K562 (cell line): ENCODE data around the gene CBFA2T2. TPM values are rescaled to one million over a fixed set of nuclear protein-coding genes. Genes with fewer than 3 reads are reported as not detected.

Experiments
- ATAC-seq: fragments of 200-7000 bp; cut with Tn5 transposase; 3 replicates; pipeline ENCODE4 v1.9.1; 2020; ENCODE audit warnings: moderate library complexity
- BruUV-seq: library from RNA; stranded (reverse); fragments of 400-500 nt; replicated peaks from 2 replicates; lab custom pipeline; 2021; lab: Mats Ljungman, UMichigan
- CTCF ChIA-PET: fragments of 300-600 bp; formaldehyde crosslinking; extraction: SDS; loops from one replicate; lab custom pipeline; 2021; ENCODE audit warnings: low intra/inter-chr PET ratio; lab: Yijun Ruan, JAX
- POLR2A ChIA-PET: fragments of 300-600, 350-650 bp; sonication (Branson Sonifier 250); formaldehyde crosslinking; extraction: SDS; loops from one replicate; lab custom pipeline; 2021; ENCODE audit warnings: antibody characterized with exemption, inconsistent platforms; lab: Yijun Ruan, JAX
- DNase-seq, 4 experiments: peaks; one replicate each; pipeline versions ENCODE4 v3.0.0 to v3.0.0-alpha.2; 2011 to 2018; ENCODE audit warnings: low spot score in 3 of 4, mixed read lengths in 3 of 4; ENCODE audit errors: extremely low read depth in 1 of 4
- FAIRE-seq: peaks from 2 replicates; lab custom pipeline; 2011; peaks lifted over from hg19 to GRCh38; lab: Jason Lieb, UNC
- H2AFZ ChIP-seq: 2 replicates; pipeline ENCODE4 v1.6.0; 2011; ENCODE audit warnings: low read depth, low read length, control low read depth, inconsistent platforms
- H3K27ac ChIP-seq: fragments of 200-600 bp; 3 replicates; pipeline ENCODE4 v1.8.0; 2011; ENCODE audit warnings: low read depth, mild to moderate bottlenecking, control low read depth, inconsistent platforms, low read length, moderate library complexity, mixed read lengths; ENCODE audit errors: extremely low read depth
- H3K27me3 ChIP-seq, 2 experiments: fragments of 300-600 bp in 1 of 2; 2 replicates in 1 of 2; 3 replicates in 1 of 2; pipeline versions ENCODE4 v1.6.0 to v1.8.0; 2011; ENCODE audit warnings: inconsistent platforms in 2 of 2, low read length in 2 of 2, mild to moderate bottlenecking in 1 of 2, mixed read lengths in 1 of 2, moderate library complexity in 1 of 2; ENCODE audit not compliant: control insufficient read depth in 2 of 2, insufficient read depth in 2 of 2
- H3K36me3 ChIP-seq: fragments of 300-600 bp; 3 replicates; pipeline ENCODE4 v1.8.0; 2011; ENCODE audit warnings: mild to moderate bottlenecking, low read length, inconsistent platforms; ENCODE audit not compliant: control insufficient read depth, insufficient read depth
- H3K4me1 ChIP-seq, 2 experiments: fragments of 200-600 bp in 1 of 2; replicated peaks in 1 of 2; 2 replicates in 1 of 2; 3 replicates in 1 of 2; pipeline versions ENCODE4 v1.5.1 to v1.8.0; 2011; ENCODE audit warnings: inconsistent platforms in 2 of 2, low read length in 2 of 2, mild to moderate bottlenecking in 1 of 2, mixed read lengths in 1 of 2, moderate library complexity in 1 of 2; ENCODE audit not compliant: control insufficient read depth in 2 of 2, insufficient read depth in 2 of 2
- H3K4me2 ChIP-seq: 2 replicates; pipeline ENCODE4 v1.6.1; 2011; ENCODE audit warnings: low read length, control low read depth, inconsistent platforms, mixed read lengths; ENCODE audit not compliant: insufficient read depth
- H3K4me3 ChIP-seq: fragments of 200-600 bp; sonication (generic), shearing (Covaris generic); 2 replicates; pipeline ENCODE4 v1.5.1; 2016; ENCODE audit warnings: control low read depth, inconsistent platforms
- H3K79me2 ChIP-seq: fragments of 200-600 bp; 3 replicates; pipeline ENCODE4 v1.8.0; 2011; ENCODE audit warnings: low read length, inconsistent platforms; ENCODE audit not compliant: control insufficient read depth, insufficient read depth
- H3K9ac ChIP-seq, 2 experiments: 2 replicates each; pipeline versions ENCODE4 v1.6.0 to v1.6.1; 2011; ENCODE audit warnings: low read depth in 2 of 2, low read length in 2 of 2, control low read depth in 1 of 2, inconsistent platforms in 1 of 2, mild to moderate bottlenecking in 1 of 2, mixed read lengths in 1 of 2; ENCODE audit not compliant: insufficient read depth in 1 of 2
- H3K9me1 ChIP-seq: one replicate; pipeline ENCODE4 v1.6.0; 2011; ENCODE audit warnings: inconsistent platforms, mild to moderate bottlenecking, low read length, moderate library complexity; ENCODE audit not compliant: control insufficient read depth, insufficient read depth
- H3K9me3 ChIP-seq: replicated peaks from 2 replicates; pipeline ENCODE4 v1.5.1; 2011; ENCODE audit warnings: low read depth, low read length, inconsistent platforms; ENCODE audit not compliant: control insufficient read depth, insufficient read depth
- H4K20me1 ChIP-seq: replicated peaks from 2 replicates; pipeline ENCODE4 v1.6.1; 2011; ENCODE audit warnings: low read length, inconsistent platforms, mixed read lengths; ENCODE audit not compliant: control insufficient read depth, insufficient read depth
- KDM4B ChIP-seq, 2 experiments: fragments of 450-650 bp in 1 of 2; sonication (generic) in 1 of 2; IDR thresholded peaks; 2 replicates each; pipeline ENCODE4 v1.6.1; 2016 to 2017; ENCODE audit warnings: borderline replicate concordance in 2 of 2, antibody characterized with exemption in 1 of 2, low read depth in 1 of 2, mild to moderate bottlenecking in 1 of 2
- POLR2H ChIP-seq: IDR thresholded peaks from 2 replicates; pipeline ENCODE4 v1.6.1; 2016; ENCODE audit warnings: missing genetic modification characterization, low read depth, mild to moderate bottlenecking, control low read depth, missing compliant biosample characterization, moderate library complexity
- STAG1 ChIP-seq: sonication (generic); formaldehyde crosslinking; IDR thresholded peaks from 2 replicates; pipeline ENCODE4 v1.5.0; 2020; ENCODE audit warnings: missing genetic modification reagents, borderline replicate concordance
- TEAD4 ChIP-seq, 2 experiments: sonication (generic) in 1 of 2; formaldehyde crosslinking in 1 of 2; IDR thresholded peaks; 2 replicates each; pipeline versions ENCODE4 v1.6.1 to v1.8.0; 2012 to 2022; ENCODE audit warnings: borderline replicate concordance in 1 of 2, inconsistent platforms in 1 of 2, low read length in 1 of 2, mild to moderate bottlenecking in 1 of 2, missing genetic modification reagents in 1 of 2
- ZFX ChIP-seq: sonication (generic); formaldehyde crosslinking; IDR thresholded peaks from 2 replicates; pipeline ENCODE4 v1.8.0; 2022; ENCODE audit warnings: mild to moderate bottlenecking, missing genetic modification reagents, moderate library complexity
- WGBS: fragments of 100-300 bp; shearing (Covaris generic); methylation state at CpG from one replicate; pipeline ENCODE4 v1.1.6; 2016; ENCODE audit warnings: low coverage, mixed read lengths; ENCODE audit not compliant: insufficient coverage; ENCODE audit errors: missing lambda C conversion rate; 5-methylcytosine and 5-hydroxymethylcytosine counted together
- in situ Hi-C: fragments of 300-500 bp; cut with MboI; formaldehyde crosslinking; loops from 4 replicates; pipeline ENCODE4 v1.15.0; 2018; ENCODE audit warnings: inconsistent platforms, mixed read lengths
- intact Hi-C: fragments of 100-400 bp; cut with micrococcal nuclease; formaldehyde crosslinking; loops from 2 replicates; pipeline ENCODE4 v1.14.2; 2022
- polyA plus RNA-seq, 8 experiments: library from polyadenylated mRNA; depleted of rRNA in 4 of 8; stranded (reverse) in 5 of 8; unstranded in 3 of 8; fragments of >200 nt; fragmentation: Nextera tagmentation in 2 of 8; fragmentation: Illumina TruSeq in 1 of 8; extraction: Ambion mirVana in 2 of 8; extraction: Trizol in 1 of 8; gene quantifications; 2 replicates each; pipeline versions ENCODE4 v1.2.1 to v1.2.3, GENCODE V29; 2011 to 2014; ENCODE audit warnings: inconsistent platforms in 1 of 8, missing spikeins in 1 of 8
- total RNA-seq, 7 experiments: library from RNA; depleted of rRNA in 6 of 7; stranded (reverse); fragments of >200 nt in 6 of 7; fragmentation: Illumina TruSeq in 2 of 7; extraction: Trizol in 2 of 7; gene quantifications; 2 replicates each; pipeline versions ENCODE4 v1.2.1 to v1.2.3, GENCODE V29; 2011 to 2021; ENCODE audit warnings: low replicate concordance in 1 of 7
- TF ChIP-seq, protein P1 (sequence below): fragments of 250-450 bp; sonication (Bioruptor Pico); IDR thresholded peaks from 2 replicates; pipeline ENCODE4 v1.8.0; 2021; ENCODE audit warnings: borderline replicate concordance, mild to moderate bottlenecking, moderate library complexity; ENCODE audit not compliant: poor library complexity, severe bottlenecking
- TF ChIP-seq, protein P2 (sequence below): sonication (generic); formaldehyde crosslinking; IDR thresholded peaks from 2 replicates; pipeline ENCODE4 v1.5.0; 2020; ENCODE audit warnings: missing genetic modification reagents
- TF ChIP-seq, protein P3 (sequence below): sonication (generic); formaldehyde crosslinking; IDR thresholded peaks from 2 replicates; pipeline ENCODE4 v1.8.0; 2022; ENCODE audit warnings: mild to moderate bottlenecking, missing genetic modification reagents
- TF ChIP-seq, protein P4 (sequence below): fragments of 450-650 bp; conservative IDR thresholded peaks from 2 replicates; pipeline ENCODE4 v1.6.1; 2016; ENCODE audit warnings: missing genetic modification characterization, low read depth, mild to moderate bottlenecking, missing compliant biosample characterization, moderate library complexity
- TF ChIP-seq, protein P5 (sequence below): fragments of 450-650 bp; IDR thresholded peaks from 2 replicates; pipeline ENCODE4 v1.6.1; 2017; ENCODE audit warnings: antibody characterized with exemption, mild to moderate bottlenecking

Gene CBFA2T2
- total and polyA plus RNA-seq, 9 of the 15 experiments (the other 6 are each of a cell fraction or from before 2014, with no cell fraction given): 0.27 to 9.6 (median 5.8) TPM

DNA sequence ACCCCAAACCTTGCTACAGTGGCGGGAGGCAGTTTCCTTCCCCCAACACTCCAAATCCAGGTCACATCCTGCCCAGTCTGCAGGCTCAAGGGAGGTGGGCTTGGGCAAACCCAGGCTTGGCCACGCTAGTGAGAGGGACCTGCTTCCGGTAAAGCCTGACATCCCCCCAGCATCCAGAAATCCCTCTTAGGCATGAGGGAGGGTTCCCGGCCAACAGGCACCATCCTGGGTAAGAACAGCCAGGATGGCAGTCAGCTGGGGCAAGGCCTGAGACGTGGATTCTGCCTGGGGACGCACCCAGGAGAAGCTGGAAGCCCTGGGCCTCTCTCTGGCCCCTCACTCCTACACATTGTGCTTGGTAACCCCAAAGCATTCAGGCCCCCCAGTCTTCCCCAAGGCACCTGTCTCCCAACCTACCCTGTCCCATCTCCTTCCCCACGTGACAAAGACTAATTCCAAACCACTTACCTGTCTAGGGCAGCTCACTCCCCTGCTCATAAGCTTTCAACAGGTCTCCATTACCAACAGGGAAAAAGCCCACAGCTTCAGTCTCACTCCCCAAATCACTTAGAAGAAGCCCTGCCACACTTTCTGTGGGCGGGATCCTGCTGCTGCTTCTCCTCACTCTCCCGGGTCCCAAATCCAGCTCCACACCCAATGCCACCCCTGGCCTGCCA is 174.3 kb downstream of the CBFA2T2 start:
- H4K20me1 ChIP-seq: peaks cover 11% of the 10 kb centered on the region; the same call in 1 of the 2 replicates
- H3K9me1 ChIP-seq: no peaks in the 10 kb centered on the region
- intact Hi-C loops: no loop called here
- H3K4me1 ChIP-seq: peaks cover 21 to 71% of the 10 kb centered on the region in 2 experiments; a peak in 4 of 5 replicates
- in situ Hi-C loops: no loop called here
- peaks cover 45% of the 10 kb centered on the region; the same call in 2 of the 3 replicates for H3K36me3 ChIP-seq
- H3K4me3 ChIP-seq: peak overlapping the region; percentile 81
- H3K4me2 ChIP-seq: peak overlapping the region; percentile 85
- H3K27ac ChIP-seq: peak overlapping the region; percentile 82
- TSS peak; percentile 85 for BruUV-seq
- peak overlapping the region; percentile 80 to 90 for H3K9ac ChIP-seq
- DNase-seq (peak in 1 of 4 experiments; percentile 21), ATAC-seq (no peak), FAIRE-seq (peak; percentile 37)
- H3K27me3 ChIP-seq: no peaks in the 10 kb centered on the region
- 46% methylated on average over 9 of the region's 9 CpGs for WGBS
- peaks cover 18% of the 10 kb centered on the region for H3K79me2 ChIP-seq
- H2AFZ ChIP-seq: peak overlapping the region; percentile 81
- ChIA-PET POLR2A (interaction anchor here (0.6 to 5.4 kb wide), 10 partner anchors 9 to 262 kb away, joined by 3 to 51 read pairs (median 4); no protein-coding TSS in a partner anchor), CTCF (no interaction called here)
- no peaks in the 10 kb centered on the region for H3K9me3 ChIP-seq
- TF ChIP-seq, protein P1, sequence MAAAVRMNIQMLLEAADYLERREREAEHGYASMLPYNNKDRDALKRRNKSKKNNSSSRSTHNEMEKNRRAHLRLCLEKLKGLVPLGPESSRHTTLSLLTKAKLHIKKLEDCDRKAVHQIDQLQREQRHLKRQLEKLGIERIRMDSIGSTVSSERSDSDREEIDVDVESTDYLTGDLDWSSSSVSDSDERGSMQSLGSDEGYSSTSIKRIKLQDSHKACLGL (CRISPR knock-in tag): no peak
- TF ChIP-seq, protein P2, sequence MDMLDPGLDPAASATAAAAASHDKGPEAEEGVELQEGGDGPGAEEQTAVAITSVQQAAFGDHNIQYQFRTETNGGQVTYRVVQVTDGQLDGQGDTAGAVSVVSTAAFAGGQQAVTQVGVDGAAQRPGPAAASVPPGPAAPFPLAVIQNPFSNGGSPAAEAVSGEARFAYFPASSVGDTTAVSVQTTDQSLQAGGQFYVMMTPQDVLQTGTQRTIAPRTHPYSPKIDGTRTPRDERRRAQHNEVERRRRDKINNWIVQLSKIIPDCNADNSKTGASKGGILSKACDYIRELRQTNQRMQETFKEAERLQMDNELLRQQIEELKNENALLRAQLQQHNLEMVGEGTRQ: peak; percentile 28
- TF ChIP-seq STAG1: no peak
- TF ChIP-seq KDM4B (IDR thresholded peaks at IDR 0.05; ENCODE audit: borderline replicate concordance in 2 of 2, low read depth in 1 of 2): 0 out of 4 replicates have a peak, but pooled peaks of 1 of the 2 experiments have one; percentile 41
- no peak for TF ChIP-seq POLR2H (tag)
- TF ChIP-seq, protein P3, sequence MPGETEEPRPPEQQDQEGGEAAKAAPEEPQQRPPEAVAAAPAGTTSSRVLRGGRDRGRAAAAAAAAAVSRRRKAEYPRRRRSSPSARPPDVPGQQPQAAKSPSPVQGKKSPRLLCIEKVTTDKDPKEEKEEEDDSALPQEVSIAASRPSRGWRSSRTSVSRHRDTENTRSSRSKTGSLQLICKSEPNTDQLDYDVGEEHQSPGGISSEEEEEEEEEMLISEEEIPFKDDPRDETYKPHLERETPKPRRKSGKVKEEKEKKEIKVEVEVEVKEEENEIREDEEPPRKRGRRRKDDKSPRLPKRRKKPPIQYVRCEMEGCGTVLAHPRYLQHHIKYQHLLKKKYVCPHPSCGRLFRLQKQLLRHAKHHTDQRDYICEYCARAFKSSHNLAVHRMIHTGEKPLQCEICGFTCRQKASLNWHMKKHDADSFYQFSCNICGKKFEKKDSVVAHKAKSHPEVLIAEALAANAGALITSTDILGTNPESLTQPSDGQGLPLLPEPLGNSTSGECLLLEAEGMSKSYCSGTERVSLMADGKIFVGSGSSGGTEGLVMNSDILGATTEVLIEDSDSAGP (CRISPR knock-in tag): no peak
- TF ChIP-seq, protein P4, sequence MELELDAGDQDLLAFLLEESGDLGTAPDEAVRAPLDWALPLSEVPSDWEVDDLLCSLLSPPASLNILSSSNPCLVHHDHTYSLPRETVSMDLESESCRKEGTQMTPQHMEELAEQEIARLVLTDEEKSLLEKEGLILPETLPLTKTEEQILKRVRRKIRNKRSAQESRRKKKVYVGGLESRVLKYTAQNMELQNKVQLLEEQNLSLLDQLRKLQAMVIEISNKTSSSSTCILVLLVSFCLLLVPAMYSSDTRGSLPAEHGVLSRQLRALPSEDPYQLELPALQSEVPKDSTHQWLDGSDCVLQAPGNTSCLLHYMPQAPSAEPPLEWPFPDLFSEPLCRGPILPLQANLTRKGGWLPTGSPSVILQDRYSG (tag): no peak
- TF ChIP-seq TEAD4 (IDR thresholded peaks at IDR 0.05; ENCODE audit: low read length): no peak
- 0 out of 2 replicates have a peak, but pooled peaks have one; percentile 46 for TF ChIP-seq TEAD4 (CRISPR knock-in tag; IDR thresholded peaks at IDR 0.05; ENCODE audit: borderline replicate concordance)
- peak; percentile 32; the same call in 1 of the 2 replicates for TF ChIP-seq ZFX (CRISPR knock-in tag)
- TF ChIP-seq, protein P5, sequence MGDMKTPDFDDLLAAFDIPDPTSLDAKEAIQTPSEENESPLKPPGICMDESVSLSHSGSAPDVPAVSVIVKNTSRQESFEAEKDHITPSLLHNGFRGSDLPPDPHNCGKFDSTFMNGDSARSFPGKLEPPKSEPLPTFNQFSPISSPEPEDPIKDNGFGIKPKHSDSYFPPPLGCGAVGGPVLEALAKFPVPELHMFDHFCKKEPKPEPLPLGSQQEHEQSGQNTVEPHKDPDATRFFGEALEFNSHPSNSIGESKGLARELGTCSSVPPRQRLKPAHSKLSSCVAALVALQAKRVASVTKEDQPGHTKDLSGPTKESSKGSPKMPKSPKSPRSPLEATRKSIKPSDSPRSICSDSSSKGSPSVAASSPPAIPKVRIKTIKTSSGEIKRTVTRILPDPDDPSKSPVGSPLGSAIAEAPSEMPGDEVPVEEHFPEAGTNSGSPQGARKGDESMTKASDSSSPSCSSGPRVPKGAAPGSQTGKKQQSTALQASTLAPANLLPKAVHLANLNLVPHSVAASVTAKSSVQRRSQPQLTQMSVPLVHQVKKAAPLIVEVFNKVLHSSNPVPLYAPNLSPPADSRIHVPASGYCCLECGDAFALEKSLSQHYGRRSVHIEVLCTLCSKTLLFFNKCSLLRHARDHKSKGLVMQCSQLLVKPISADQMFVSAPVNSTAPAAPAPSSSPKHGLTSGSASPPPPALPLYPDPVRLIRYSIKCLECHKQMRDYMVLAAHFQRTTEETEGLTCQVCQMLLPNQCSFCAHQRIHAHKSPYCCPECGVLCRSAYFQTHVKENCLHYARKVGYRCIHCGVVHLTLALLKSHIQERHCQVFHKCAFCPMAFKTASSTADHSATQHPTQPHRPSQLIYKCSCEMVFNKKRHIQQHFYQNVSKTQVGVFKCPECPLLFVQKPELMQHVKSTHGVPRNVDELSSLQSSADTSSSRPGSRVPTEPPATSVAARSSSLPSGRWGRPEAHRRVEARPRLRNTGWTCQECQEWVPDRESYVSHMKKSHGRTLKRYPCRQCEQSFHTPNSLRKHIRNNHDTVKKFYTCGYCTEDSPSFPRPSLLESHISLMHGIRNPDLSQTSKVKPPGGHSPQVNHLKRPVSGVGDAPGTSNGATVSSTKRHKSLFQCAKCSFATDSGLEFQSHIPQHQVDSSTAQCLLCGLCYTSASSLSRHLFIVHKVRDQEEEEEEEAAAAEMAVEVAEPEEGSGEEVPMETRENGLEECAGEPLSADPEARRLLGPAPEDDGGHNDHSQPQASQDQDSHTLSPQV: 0 out of 2 replicates have a peak, but pooled peaks have one; percentile 4
